WERI-Rb-1 (cell line): ENCODE data around the gene ITGA2.

Experiments used
- DNase-seq: peaks from one replicate; pipeline ENCODE4 v3.0.0-alpha.2; 2020
- H3K27ac ChIP-seq: fragments of 250-450 bp; sonication (Bioruptor Pico); 2 replicates; pipeline ENCODE4 v1.5.1; 2020; ENCODE audit warnings: mild to moderate bottlenecking, moderate library complexity
- H3K27me3 ChIP-seq: fragments of 250-450 bp; sonication (Bioruptor Pico); 2 replicates; pipeline ENCODE4 v1.5.1; 2021; ENCODE audit warnings: mild to moderate bottlenecking, low read depth, moderate library complexity; ENCODE audit not compliant: insufficient read depth, severe bottlenecking
- H3K36me3 ChIP-seq: fragments of 250-450 bp; sonication (Bioruptor Pico); 2 replicates; pipeline ENCODE4 v1.5.1; 2020; ENCODE audit warnings: mild to moderate bottlenecking, moderate library complexity
- H3K4me3 ChIP-seq: 2 replicates; pipeline ENCODE4 v1.5.1; 2011; ENCODE audit warnings: low read depth, mild to moderate bottlenecking, control low read depth, low read length
- H3K9me3 ChIP-seq: fragments of 250-450 bp; sonication (Bioruptor Pico); 2 replicates; pipeline ENCODE4 v1.5.1; 2021; ENCODE audit warnings: mild to moderate bottlenecking, moderate library complexity; ENCODE audit not compliant: severe bottlenecking
- CTCF ChIP-seq: IDR thresholded peaks from 2 replicates; pipeline ENCODE4 v1.5.1; 2011; ENCODE audit warnings: low read depth, mild to moderate bottlenecking, control low read depth, inconsistent platforms, low read length

The ITGA2 gene

GRCh38 chr5:53041071-53041692 lies 52.0 kb downstream of the ITGA2 start:
- H3K4me3 ChIP-seq: no peak overlapping the region
- H3K27ac ChIP-seq: no peak overlapping the region
- H3K36me3 ChIP-seq: no peaks in the 10 kb centered on the region
- no peaks in the 10 kb centered on the region for H3K27me3 ChIP-seq
- no peak for DNase-seq
- TF ChIP-seq CTCF: no peak
- H3K9me3 ChIP-seq: no peaks in the 10 kb centered on the region

DNA sequence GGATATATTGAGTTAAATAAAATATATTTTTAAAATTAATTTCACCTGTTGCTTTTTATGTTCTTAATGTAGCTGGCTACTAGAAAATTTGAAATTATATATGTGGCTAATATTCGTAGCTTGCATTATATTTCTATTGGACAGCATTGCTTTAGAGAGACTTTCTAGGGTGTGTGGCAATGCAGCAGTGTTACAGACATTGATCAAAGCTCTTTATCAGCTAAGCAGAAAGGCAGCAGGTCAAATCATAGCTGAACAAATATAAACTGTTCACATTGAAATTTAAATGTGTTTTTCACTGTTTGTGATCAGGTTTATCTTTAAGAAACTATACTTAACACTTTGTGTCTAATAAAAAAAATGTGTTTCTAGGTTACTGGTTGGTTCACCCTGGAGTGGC lies 52.6 kb downstream of the ITGA2 start:
- Histone ChIP-seq H3K27ac (no peak overlapping the region), H3K4me3 (no peak overlapping the region), H3K27me3 (no peaks in the 10 kb centered on the region), H3K9me3 (no peaks in the 10 kb centered on the region), H3K36me3 (no peaks in the 10 kb centered on the region)
- no peak for DNase-seq
- no peak for TF ChIP-seq CTCF

DNA sequence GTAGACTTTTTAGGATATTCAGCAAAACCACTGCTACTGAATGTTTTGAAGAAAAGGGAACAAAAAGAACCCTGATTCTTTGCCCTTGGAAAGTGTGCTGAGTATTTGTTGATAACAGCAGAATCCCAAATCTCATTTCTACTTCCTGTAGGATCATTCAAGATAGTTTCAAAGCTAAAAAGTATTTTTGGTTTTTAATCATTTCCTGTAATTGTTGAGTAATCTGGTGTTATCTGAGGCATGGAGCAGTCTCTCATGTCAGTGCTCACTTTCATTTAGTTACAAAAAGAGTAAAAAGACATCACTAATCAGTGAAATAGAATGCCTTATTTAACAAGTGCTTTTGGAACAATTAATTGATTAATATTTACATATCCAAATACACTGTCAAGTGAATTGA lies 56.1 kb downstream of the ITGA2 start:
- H3K4me3 ChIP-seq: no peak overlapping the region
- no peak for TF ChIP-seq CTCF
- H3K27me3 ChIP-seq: no peaks in the 10 kb centered on the region
- no peaks in the 10 kb centered on the region for H3K36me3 ChIP-seq
- H3K27ac ChIP-seq: no peak overlapping the region
- no peaks in the 10 kb centered on the region for H3K9me3 ChIP-seq
- no peak for DNase-seq

DNA sequence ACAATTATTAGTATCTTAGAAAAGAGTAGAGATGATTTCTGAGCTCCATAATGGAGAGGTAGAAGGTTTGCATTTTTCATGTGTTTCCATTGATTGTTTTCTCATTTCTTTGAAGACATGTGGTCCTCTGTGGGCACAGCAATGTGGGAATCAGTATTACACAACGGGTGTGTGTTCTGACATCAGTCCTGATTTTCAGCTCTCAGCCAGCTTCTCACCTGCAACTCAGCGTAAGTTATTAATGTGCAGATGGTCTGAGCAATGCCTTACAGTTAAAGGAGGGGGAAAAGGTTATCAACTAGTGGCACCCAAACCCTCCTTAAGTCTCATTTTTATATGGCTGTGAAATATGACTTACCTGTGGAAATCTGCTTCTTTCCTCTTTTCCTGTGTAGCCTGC lies 59.1 kb downstream of the ITGA2 start:
- no peaks in the 10 kb centered on the region for H3K36me3 ChIP-seq
- no peaks in the 10 kb centered on the region for H3K27me3 ChIP-seq
- TF ChIP-seq CTCF: no peak
- DNase-seq: no peak
- no peaks in the 10 kb centered on the region for H3K9me3 ChIP-seq
- H3K27ac ChIP-seq: no peak overlapping the region
- H3K4me3 ChIP-seq: no peak overlapping the region

DNA sequence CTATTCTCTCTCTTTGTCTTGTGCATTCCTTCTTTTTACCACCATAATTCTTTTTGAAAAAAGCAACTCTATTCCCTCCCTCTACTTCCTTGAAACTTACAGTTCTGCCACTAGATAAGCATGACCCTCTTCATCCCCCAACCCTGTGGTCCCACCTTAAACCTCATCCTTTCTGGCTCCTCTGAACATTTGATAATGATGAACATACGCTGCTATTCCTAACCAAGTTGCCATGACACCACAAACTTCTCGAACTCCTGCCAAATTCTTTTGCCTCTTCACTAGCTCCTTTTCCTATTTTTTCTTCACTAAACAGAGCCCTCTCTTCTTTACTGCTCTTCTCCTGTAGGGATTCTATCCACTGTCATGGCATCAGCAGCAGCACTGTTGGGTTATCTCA lies 63.3 kb downstream of the ITGA2 start:
- Histone ChIP-seq H3K4me3 (no peak overlapping the region), H3K36me3 (no peaks in the 10 kb centered on the region), H3K9me3 (no peaks in the 10 kb centered on the region), H3K27me3 (no peaks in the 10 kb centered on the region), H3K27ac (no peak overlapping the region)
- TF ChIP-seq CTCF: no peak
- DNase-seq: no peak

GRCh38 chr5:53053364-53053763 lies 64.2 kb downstream of the ITGA2 start:
- H3K36me3 ChIP-seq: no peaks in the 10 kb centered on the region
- TF ChIP-seq CTCF: no peak
- no peak for DNase-seq

More at GRCh38 chr5:53053364-53053763, 64.2 kb downstream of the ITGA2 start:
- Histone ChIP-seq H3K27me3 (no peaks in the 10 kb centered on the region), H3K4me3 (no peak overlapping the region), H3K27ac (no peak overlapping the region), H3K9me3 (no peaks in the 10 kb centered on the region)
